ENCODE data around the gene HOXB6.
A peak's percentile ranks its signal among the peaks of the same experiment; 100 is the strongest.

- TF ChIP-seq, protein P1, sequence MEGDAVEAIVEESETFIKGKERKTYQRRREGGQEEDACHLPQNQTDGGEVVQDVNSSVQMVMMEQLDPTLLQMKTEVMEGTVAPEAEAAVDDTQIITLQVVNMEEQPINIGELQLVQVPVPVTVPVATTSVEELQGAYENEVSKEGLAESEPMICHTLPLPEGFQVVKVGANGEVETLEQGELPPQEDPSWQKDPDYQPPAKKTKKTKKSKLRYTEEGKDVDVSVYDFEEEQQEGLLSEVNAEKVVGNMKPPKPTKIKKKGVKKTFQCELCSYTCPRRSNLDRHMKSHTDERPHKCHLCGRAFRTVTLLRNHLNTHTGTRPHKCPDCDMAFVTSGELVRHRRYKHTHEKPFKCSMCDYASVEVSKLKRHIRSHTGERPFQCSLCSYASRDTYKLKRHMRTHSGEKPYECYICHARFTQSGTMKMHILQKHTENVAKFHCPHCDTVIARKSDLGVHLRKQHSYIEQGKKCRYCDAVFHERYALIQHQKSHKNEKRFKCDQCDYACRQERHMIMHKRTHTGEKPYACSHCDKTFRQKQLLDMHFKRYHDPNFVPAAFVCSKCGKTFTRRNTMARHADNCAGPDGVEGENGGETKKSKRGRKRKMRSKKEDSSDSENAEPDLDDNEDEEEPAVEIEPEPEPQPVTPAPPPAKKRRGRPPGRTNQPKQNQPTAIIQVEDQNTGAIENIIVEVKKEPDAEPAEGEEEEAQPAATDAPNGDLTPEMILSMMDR (conservative IDR thresholded peaks at IDR 0.05 in 1 of 2, IDR thresholded peaks at IDR 0.05 in 1 of 2; ENCODE audit: extremely low read depth in 1 of 2, insufficient read depth in 1 of 2, low read depth in 1 of 2, low read length in 2 of 2): no peak
- peak; percentile 88 for TF ChIP-seq EZH2 (IDR thresholded peaks at IDR 0.05; ENCODE audit: borderline replicate concordance, low read length)
These were observed 8.3 kb upstream of the HOXB6 start for GRCh38 chr17:48612854-48613691.

Measured in mammary epithelial cell (primary cell).